ENCODE results near the gene KLHL4. TPM values are rescaled to one million over a fixed set of nuclear protein-coding genes. Genes with fewer than 3 reads are reported as not detected.
"Not testable (repeated sequence)": the region's sequence is repeated elsewhere in the genome, so short reads cannot be mapped to it uniquely, and the experiment has no call there.

Gene KLHL4
- total RNA-seq, 1 donor from 2014 or later: 3.6 TPM

- no peak for DNase-seq (ENCODE audit: low read depth)
Measured at GRCh38 chrX:87661761-87662160, 144.2 kb downstream of the KLHL4 start.

GRCh38 chrX:87663421-87663820 is 145.8 kb downstream of the KLHL4 start:
- no peak for DNase-seq (ENCODE audit: low read depth)

- peak; percentile 13 for DNase-seq (ENCODE audit: low read depth)
Measured at GRCh38 chrX:87664381-87664780, 146.8 kb downstream of the KLHL4 start.

GRCh38 chrX:87679849-87680248 is 162.2 kb downstream of the KLHL4 start:
- DNase-seq (ENCODE audit: low read depth): no peak

- DNase-seq (ENCODE audit: low read depth): no peak
Measured at GRCh38 chrX:87687703-87688102, 170.1 kb downstream of the KLHL4 start.

- not testable (repeated sequence) for DNase-seq (ENCODE audit: low read depth)
Measured at GRCh38 chrX:87688113-87688748, 170.6 kb downstream of the KLHL4 start.

GRCh38 chrX:87689218-87689617 is 171.6 kb downstream of the KLHL4 start:
- DNase-seq (ENCODE audit: low read depth): not testable (repeated sequence)

GRCh38 chrX:87693204-87693603 is 175.6 kb downstream of the KLHL4 start:
- DNase-seq (ENCODE audit: low read depth): no peak

- DNase-seq (ENCODE audit: low read depth): no peak
Measured at GRCh38 chrX:87697409-87697808, 179.8 kb downstream of the KLHL4 start.

GRCh38 chrX:87702795-87703194 is 185.2 kb downstream of the KLHL4 start:
- DNase-seq (ENCODE audit: low read depth): no peak

GRCh38 chrX:87703469-87703868 is 185.9 kb downstream of the KLHL4 start:
- DNase-seq (ENCODE audit: low read depth): not testable (repeated sequence)

- DNase-seq (ENCODE audit: low read depth): no peak
Measured at GRCh38 chrX:87706134-87706533, 188.5 kb downstream of the KLHL4 start.

- DNase-seq (ENCODE audit: low read depth): no peak
Measured at GRCh38 chrX:87710580-87710979, 193.0 kb downstream of the KLHL4 start.

Measured in renal cortical epithelial cell (primary cell).